GM12878 (cell line): ENCODE data around the gene IFT81. TPM values are rescaled to one million over a fixed set of nuclear protein-coding genes. Genes with fewer than 3 reads are reported as not detected.

ENCODE experiments used
- ATAC-seq: fragments of 200-7000 bp; cut with Tn5 transposase; 3 replicates; pipeline ENCODE4 v1.9.1; 2020; ENCODE audit warnings: mild to moderate bottlenecking, moderate library complexity
- BruUV-seq: library from RNA; stranded (reverse); fragments of 400-500 nt; replicated peaks from 2 replicates; lab custom pipeline; 2021; lab: Mats Ljungman, UMichigan
- CTCF ChIA-PET: fragments of 300-600 bp; sonication (Branson Sonifier 250); formaldehyde crosslinking; extraction: SDS; loops from one replicate; lab custom pipeline; 2021; ENCODE audit warnings: inconsistent platforms; lab: Yijun Ruan, JAX
- POLR2A ChIA-PET: fragments of 350-600 bp; formaldehyde crosslinking; extraction: SDS; loops from one replicate; lab custom pipeline; 2021; ENCODE audit warnings: inconsistent platforms; lab: Charles Lee
- RAD21 ChIA-PET: fragments of 300-600 bp; sonication (Branson Sonifier 250); formaldehyde crosslinking; loops from one replicate; lab custom pipeline; 2023; ENCODE audit warnings: antibody characterized with exemption; ENCODE audit not compliant: unreplicated experiment; lab: Charles Lee
- SMC1A ChIA-PET: fragments of 300-600 bp; sonication (Branson Sonifier 250); formaldehyde crosslinking; loops from one replicate; lab custom pipeline; 2023; ENCODE audit not compliant: unreplicated experiment, uncharacterized antibody; lab: Charles Lee
- DNase-seq: peaks from one replicate; pipeline ENCODE4 v3.0.0-alpha.2; 2011; ENCODE audit warnings: low read depth, low spot score
- FAIRE-seq: peaks from 3 replicates; lab custom pipeline; 2011; peaks lifted over from hg19 to GRCh38; lab: Jason Lieb, UNC
- H2AFZ ChIP-seq: 2 replicates; pipeline ENCODE4 v1.6.0; 2011; ENCODE audit warnings: low read depth, low read length, control low read depth; ENCODE audit not compliant: control insufficient read depth
- H3K27ac ChIP-seq: 2 replicates; pipeline ENCODE4 v1.5.1; 2011; ENCODE audit warnings: control low read depth; ENCODE audit not compliant: control insufficient read depth, insufficient read depth
- H3K27me3 ChIP-seq, 2 experiments: replicated peaks in 1 of 2; 2 replicates each; pipeline versions ENCODE4 v1.6.0 to v1.6.1; 2011; ENCODE audit warnings: low read length in 1 of 2; ENCODE audit not compliant: control insufficient read depth in 2 of 2, insufficient read depth in 2 of 2
- H3K36me3 ChIP-seq, 2 experiments: 2 replicates each; pipeline ENCODE4 v1.5.1; 2011; ENCODE audit warnings: low read length in 1 of 2; ENCODE audit not compliant: control insufficient read depth in 2 of 2, insufficient read depth in 2 of 2
- H3K4me1 ChIP-seq: 2 replicates; pipeline ENCODE4 v1.6.1; 2011; ENCODE audit warnings: mild to moderate bottlenecking, low read length, moderate library complexity, mixed read lengths; ENCODE audit not compliant: control insufficient read depth, insufficient read depth
- H3K4me2 ChIP-seq: 2 replicates; pipeline ENCODE4 v1.6.0; 2011; ENCODE audit warnings: control low read depth; ENCODE audit not compliant: control insufficient read depth, insufficient read depth
- H3K4me3 ChIP-seq: fragments of 200-600 bp; sonication (generic); 2 replicates; pipeline ENCODE4 v1.5.1; 2016
- H3K79me2 ChIP-seq: 2 replicates; pipeline ENCODE4 v1.6.0; 2011; ENCODE audit warnings: low read length; ENCODE audit not compliant: control insufficient read depth, insufficient read depth
- H3K9ac ChIP-seq: 2 replicates; pipeline ENCODE4 v1.8.0; 2011; ENCODE audit warnings: low read length, control low read depth, mixed read lengths; ENCODE audit not compliant: control insufficient read depth, insufficient read depth
- H3K9me3 ChIP-seq: replicated peaks from 3 replicates; pipeline ENCODE4 v1.5.1; 2011; ENCODE audit warnings: mild to moderate bottlenecking, low read length; ENCODE audit not compliant: control insufficient read depth, insufficient read depth
- H4K20me1 ChIP-seq: 2 replicates; pipeline ENCODE4 v1.6.0; 2011; ENCODE audit not compliant: control insufficient read depth, insufficient read depth
- CBX5 ChIP-seq: sonication (generic); IDR thresholded peaks from 2 replicates; pipeline ENCODE4 v1.6.1; 2016; ENCODE audit warnings: low read depth, moderate library complexity, mild to moderate bottlenecking, inconsistent platforms
- CEBPZ ChIP-seq: fragments of 150-350 bp; IDR thresholded peaks from 2 replicates; pipeline ENCODE4 v1.6.1; 2016; ENCODE audit warnings: low read depth, low read length
- HDAC6 ChIP-seq: fragments of 200-600 bp; sonication (generic); IDR thresholded peaks from one replicate; pipeline ENCODE4 v1.8.0; 2017; ENCODE audit warnings: antibody characterized with exemption; ENCODE audit not compliant: unreplicated experiment
- IKZF2 ChIP-seq, 2 experiments: fragments of 450-650 bp; IDR thresholded peaks; 2 replicates each; pipeline ENCODE4 v1.6.1; 2017; ENCODE audit warnings: mild to moderate bottlenecking in 2 of 2, moderate library complexity in 2 of 2
- POU2F2 ChIP-seq: IDR thresholded peaks from 3 replicates; pipeline ENCODE4 v1.6.1; 2011; ENCODE audit warnings: low read depth, mild to moderate bottlenecking, low read length, borderline replicate concordance
- PRDM15 ChIP-seq: fragments of 450-650 bp; formaldehyde crosslinking; IDR thresholded peaks from 2 replicates; pipeline ENCODE4 v1.4.0; 2020; ENCODE audit warnings: mild to moderate bottlenecking, moderate library complexity
- SKIL ChIP-seq: fragments of 450-650 bp; IDR thresholded peaks from 2 replicates; pipeline ENCODE4 v1.6.1; 2017; ENCODE audit warnings: mild to moderate bottlenecking, low read depth, inconsistent platforms; ENCODE audit not compliant: poor library complexity, severe bottlenecking
- WGBS: methylation state at CpG from one replicate; pipeline ENCODE4 v1.1.6; 2016; ENCODE audit warnings: low lambda C conversion rate; ENCODE audit not compliant: insufficient replicate concordance, insufficient coverage; ENCODE audit errors: missing lambda C conversion rate; 5-methylcytosine and 5-hydroxymethylcytosine counted together
- in situ Hi-C: fragments of 300-500 bp; cut with MboI; formaldehyde crosslinking; loops from 9 replicates; pipeline ENCODE4 v1.14.3; 2018; ENCODE audit warnings: mixed read lengths
- intact Hi-C: fragments of 100-400 bp; cut with micrococcal nuclease; formaldehyde crosslinking; loops from one replicate; pipeline ENCODE4 v1.14.2; 2022; ENCODE audit not compliant: unreplicated experiment
- polyA plus RNA-seq, 11 experiments: library from polyadenylated mRNA; depleted of rRNA in 4 of 11; unstranded in 6 of 11; stranded (reverse) in 5 of 11; fragments of >200 nt; fragmentation: Nextera tagmentation in 4 of 11; fragmentation: Illumina TruSeq in 1 of 11; extraction: Ambion mirVana in 4 of 11; extraction: Trizol in 1 of 11; gene quantifications; 1 replicate in 1 of 11; 2 replicates in 10 of 11; pipeline versions ENCODE4 v1.2.1 to v1.2.3, GENCODE V29; 2011 to 2016; ENCODE audit warnings: inconsistent platforms in 2 of 11, missing spikeins in 2 of 11, low read depth in 1 of 11
- total RNA-seq, 4 experiments: library from RNA; depleted of rRNA in 3 of 4; stranded (reverse); fragments of >200 nt in 3 of 4; fragmentation: Illumina TruSeq in 1 of 4; extraction: Trizol in 1 of 4; gene quantifications; 2 replicates each; pipeline versions ENCODE4 v1.2.1 to v1.2.3, GENCODE V29; 2013 to 2021

Gene IFT81
- total and polyA plus RNA-seq, 10 of the 15 experiments (the other 5 are each of a cell fraction or from before 2014, with no cell fraction given) = 4.1 to 9.9 (median 5.6) TPM

- in situ Hi-C loops (loop anchor here (5.0 kb wide), 1 partner anchor 502 kb away; the partner anchor contains the start of gene TCTN1), intact Hi-C loops (no loop called here)
- ATAC-seq (no peak), FAIRE-seq (no peak), DNase-seq (no peak)
- TF ChIP-seq SKIL (no peak), POU2F2 (no peak), CEBPZ (no peak), PRDM15 (no peak), CBX5 (no peak), IKZF2 (IDR thresholded peaks at IDR 0.05) (no peak), HDAC6 (no peak)
- Histone ChIP-seq H3K4me2 (no peak overlapping the region), H3K4me1 (peaks cover 4% of the 10 kb centered on the region; the same call in 1 of the 2 replicates), H3K36me3 (no peaks in the 10 kb centered on the region), H3K9ac (no peak overlapping the region), H3K27me3 (no peaks in the 10 kb centered on the region), H3K79me2 (no peaks in the 10 kb centered on the region), H3K4me3 (no peak overlapping the region), H2AFZ (no peak overlapping the region), H3K27ac (no peak overlapping the region), H3K9me3 (no peaks in the 10 kb centered on the region; the same call in 1 of the 3 replicates), H4K20me1 (no peaks in the 10 kb centered on the region)
- ChIA-PET SMC1A (interaction anchor here (0.7 kb wide), 1 partner anchor 11 kb away, joined by 3 read pairs; no protein-coding TSS in a partner anchor), CTCF (interaction anchor here (0.6 kb wide), 1 partner anchor 58 kb away, joined by 3 read pairs; no protein-coding TSS in a partner anchor), POLR2A (no interaction called here), RAD21 (no interaction called here)
- BruUV-seq = no TSS peak
- WGBS = 46% methylated on average over 2 of the region's 2 CpGs
Measured at GRCh38 chr12:110109837-110110535, 14.2 kb upstream of the IFT81 start.
